AG04449 (cell line): Measurements from ENCODE around the gene KLK3.

Source experiments
- CTCF ChIA-PET: fragments of 350-600 bp; formaldehyde crosslinking; extraction: SDS; loops from one replicate; lab custom pipeline; 2021; ENCODE audit warnings: antibody characterized with exemption; lab: Yijun Ruan, JAX
- POLR2A ChIA-PET: fragments of 400-600, 350-600 bp; formaldehyde crosslinking; extraction: SDS; loops from one replicate; lab custom pipeline; 2020; ENCODE audit warnings: antibody characterized with exemption, inconsistent platforms; lab: Yijun Ruan, JAX
- DNase-seq: peaks from one replicate; pipeline ENCODE4 v3.0.0-alpha.2; 2010; ENCODE audit warnings: low read depth, low spot score
- H3K4me3 ChIP-seq: 2 replicates; pipeline ENCODE4 v1.5.1; 2011; ENCODE audit warnings: low read depth, mild to moderate bottlenecking, control low read depth, low read length
- TF ChIP-seq, protein P1 (sequence below): IDR thresholded peaks from one replicate; pipeline ENCODE4 v1.5.1; 2011; ENCODE audit warnings: mild to moderate bottlenecking, moderate library complexity, low read length, control low read depth, inconsistent platforms; ENCODE audit not compliant: insufficient read depth; ENCODE audit errors: missing control alignments

Gene KLK3

DNA sequence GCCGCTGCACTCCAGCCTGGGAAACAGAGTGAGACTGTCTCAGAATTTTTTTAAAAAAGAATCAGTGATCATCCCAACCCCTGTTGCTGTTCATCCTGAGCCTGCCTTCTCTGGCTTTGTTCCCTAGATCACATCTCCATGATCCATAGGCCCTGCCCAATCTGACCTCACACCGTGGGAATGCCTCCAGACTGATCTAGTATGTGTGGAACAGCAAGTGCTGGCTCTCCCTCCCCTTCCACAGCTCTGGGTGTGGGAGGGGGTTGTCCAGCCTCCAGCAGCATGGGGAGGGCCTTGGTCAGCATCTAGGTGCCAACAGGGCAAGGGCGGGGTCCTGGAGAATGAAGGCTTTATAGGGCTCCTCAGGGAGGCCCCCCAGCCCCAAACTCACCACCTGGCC, 18.3 kb downstream of the KLK3 start, which contains the start of gene KLK2:
Gene KLK2 (plus strand): TSS at position 384 of the 400 bp plus-strand sequence. CDS start 35 bp downstream, outside the sequence.
- no peak within 1 kb of the TSS for H3K4me3 ChIP-seq
- CTCF ChIA-PET = no interaction called here
- TF ChIP-seq, protein P1, sequence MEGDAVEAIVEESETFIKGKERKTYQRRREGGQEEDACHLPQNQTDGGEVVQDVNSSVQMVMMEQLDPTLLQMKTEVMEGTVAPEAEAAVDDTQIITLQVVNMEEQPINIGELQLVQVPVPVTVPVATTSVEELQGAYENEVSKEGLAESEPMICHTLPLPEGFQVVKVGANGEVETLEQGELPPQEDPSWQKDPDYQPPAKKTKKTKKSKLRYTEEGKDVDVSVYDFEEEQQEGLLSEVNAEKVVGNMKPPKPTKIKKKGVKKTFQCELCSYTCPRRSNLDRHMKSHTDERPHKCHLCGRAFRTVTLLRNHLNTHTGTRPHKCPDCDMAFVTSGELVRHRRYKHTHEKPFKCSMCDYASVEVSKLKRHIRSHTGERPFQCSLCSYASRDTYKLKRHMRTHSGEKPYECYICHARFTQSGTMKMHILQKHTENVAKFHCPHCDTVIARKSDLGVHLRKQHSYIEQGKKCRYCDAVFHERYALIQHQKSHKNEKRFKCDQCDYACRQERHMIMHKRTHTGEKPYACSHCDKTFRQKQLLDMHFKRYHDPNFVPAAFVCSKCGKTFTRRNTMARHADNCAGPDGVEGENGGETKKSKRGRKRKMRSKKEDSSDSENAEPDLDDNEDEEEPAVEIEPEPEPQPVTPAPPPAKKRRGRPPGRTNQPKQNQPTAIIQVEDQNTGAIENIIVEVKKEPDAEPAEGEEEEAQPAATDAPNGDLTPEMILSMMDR = no peak
- POLR2A ChIA-PET = no interaction called here
- no peak for DNase-seq

DNA sequence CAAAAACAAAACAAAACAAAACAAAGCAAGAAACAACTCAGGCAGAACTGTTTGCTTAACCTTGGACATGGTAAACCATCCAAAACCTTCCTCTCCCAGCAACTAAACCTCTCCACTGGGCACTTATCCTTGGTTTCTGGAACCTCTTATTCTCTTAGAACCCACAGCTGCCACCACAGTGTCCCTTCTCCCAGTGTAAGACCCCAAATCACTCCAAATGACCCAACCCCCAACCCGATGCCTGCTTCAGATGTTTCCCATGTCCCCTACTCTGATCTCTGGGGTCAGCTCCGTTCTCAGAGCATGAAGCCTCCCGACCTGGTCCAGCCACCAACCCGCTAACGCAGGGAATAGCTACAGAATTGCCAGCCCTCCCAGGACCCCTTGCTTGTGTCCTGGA, 19.5 kb downstream of the KLK3 start:
- DNase-seq = no peak
- CTCF ChIA-PET = no interaction called here
- TF ChIP-seq, protein P1 = no peak
- no peak overlapping the region for H3K4me3 ChIP-seq
- POLR2A ChIA-PET = no interaction called here

DNA sequence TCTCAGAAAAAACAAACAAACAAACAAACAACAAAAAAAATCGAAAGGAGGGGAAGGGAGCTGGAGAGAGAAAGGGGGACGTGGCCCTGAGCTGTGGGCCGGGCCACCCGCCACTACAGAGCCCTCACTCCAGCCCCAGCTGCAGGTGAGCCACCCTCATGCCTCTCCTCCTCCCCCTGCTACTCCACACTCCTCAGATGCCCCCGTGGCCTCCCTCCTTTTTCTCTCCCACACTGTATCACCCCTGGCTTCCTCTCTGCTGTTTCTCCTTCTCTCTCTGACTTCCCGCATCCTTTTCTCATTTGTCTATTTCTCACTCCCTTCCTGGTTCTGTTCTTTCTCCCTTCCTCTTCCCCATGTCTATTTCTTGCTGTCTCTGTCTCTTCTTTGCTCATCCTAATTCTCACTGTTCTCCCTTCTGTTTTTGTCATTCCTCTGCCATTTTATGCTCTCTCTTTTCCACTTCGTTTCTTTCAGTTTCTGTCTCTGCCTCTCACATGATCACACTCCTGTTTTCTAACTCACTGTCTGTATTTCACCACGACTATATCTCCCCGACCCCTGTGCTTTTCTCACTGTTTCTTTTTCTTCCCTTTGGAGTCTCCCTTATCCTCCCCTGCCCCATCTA, 21.2 kb downstream of the KLK3 start:
- DNase-seq = no peak
- POLR2A ChIA-PET = no interaction called here
- TF ChIP-seq, protein P1 = no peak
- no peak overlapping the region for H3K4me3 ChIP-seq
- CTCF ChIA-PET = no interaction called here

DNA sequence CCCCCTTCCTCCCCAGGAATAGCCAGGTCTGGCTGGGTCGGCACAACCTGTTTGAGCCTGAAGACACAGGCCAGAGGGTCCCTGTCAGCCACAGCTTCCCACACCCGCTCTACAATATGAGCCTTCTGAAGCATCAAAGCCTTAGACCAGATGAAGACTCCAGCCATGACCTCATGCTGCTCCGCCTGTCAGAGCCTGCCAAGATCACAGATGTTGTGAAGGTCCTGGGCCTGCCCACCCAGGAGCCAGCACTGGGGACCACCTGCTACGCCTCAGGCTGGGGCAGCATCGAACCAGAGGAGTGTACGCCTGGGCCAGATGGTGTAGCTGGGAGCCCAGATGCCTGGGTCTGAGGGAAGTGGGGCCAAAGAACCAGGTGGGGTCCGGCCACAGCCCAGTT, 21.7 kb downstream of the KLK3 start:
- ChIA-PET POLR2A (no interaction called here), CTCF (no interaction called here)
- DNase-seq = no peak
- no peak overlapping the region for H3K4me3 ChIP-seq
- TF ChIP-seq, protein P1 = no peak

DNA sequence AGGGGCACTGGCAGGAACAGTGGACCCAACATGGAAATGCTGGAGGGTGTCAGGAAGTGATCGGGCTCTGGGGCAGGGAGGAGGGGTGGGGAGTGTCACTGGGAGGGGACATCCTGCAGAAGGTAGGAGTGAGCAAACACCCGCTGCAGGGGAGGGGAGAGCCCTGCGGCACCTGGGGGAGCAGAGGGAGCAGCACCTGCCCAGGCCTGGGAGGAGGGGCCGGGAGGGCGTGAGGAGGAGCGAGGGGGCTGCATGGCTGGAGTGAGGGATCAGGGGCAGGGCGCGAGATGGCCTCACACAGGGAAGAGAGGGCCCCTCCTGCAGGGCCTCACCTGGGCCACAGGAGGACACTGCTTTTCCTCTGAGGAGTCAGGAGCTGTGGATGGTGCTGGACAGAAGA, 22.6 kb downstream of the KLK3 start:
- DNase-seq = no peak
- no peak overlapping the region for H3K4me3 ChIP-seq
- TF ChIP-seq, protein P1 = no peak
- ChIA-PET POLR2A (no interaction called here), CTCF (no interaction called here)

DNA sequence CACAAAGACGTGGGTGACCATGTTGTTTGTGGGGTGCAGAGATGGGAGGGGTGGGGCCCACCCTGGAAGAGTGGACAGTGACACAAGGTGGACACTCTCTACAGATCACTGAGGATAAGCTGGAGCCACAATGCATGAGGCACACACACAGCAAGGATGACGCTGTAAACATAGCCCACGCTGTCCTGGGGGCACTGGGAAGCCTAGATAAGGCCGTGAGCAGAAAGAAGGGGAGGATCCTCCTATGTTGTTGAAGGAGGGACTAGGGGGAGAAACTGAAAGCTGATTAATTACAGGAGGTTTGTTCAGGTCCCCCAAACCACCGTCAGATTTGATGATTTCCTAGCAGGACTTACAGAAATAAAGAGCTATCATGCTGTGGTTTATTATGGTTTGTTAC, 24.1 kb downstream of the KLK3 start:
- ChIA-PET CTCF (no interaction called here), POLR2A (no interaction called here)
- TF ChIP-seq, protein P1 = no peak

More for the DNA sequence above, 24.1 kb downstream of the KLK3 start:
- no peak for DNase-seq
- H3K4me3 ChIP-seq = no peak overlapping the region
